Sigmoid colon (tissue), 4 donors: Measurements from ENCODE around the gene TUBGCP6.

ENCODE experiments used
- EP300 ChIP-seq, 4 donors: sonication (generic); formaldehyde crosslinking; IDR thresholded peaks; one replicate each; pipeline ENCODE4 v1.6.1; 2017; ENCODE audit warnings: antibody characterized with exemption in 4 of 4
- POLR2A ChIP-seq, 2 donors: fragments of 450-650 bp; IDR thresholded peaks; one replicate each; pipeline ENCODE4 v1.6.1; 2016; ENCODE audit warnings: antibody characterized with exemption in 2 of 2, mild to moderate bottlenecking in 2 of 2, moderate library complexity in 2 of 2
- POLR2AphosphoS5 ChIP-seq, 4 donors: sonication (generic); formaldehyde crosslinking; IDR thresholded peaks; one replicate each; pipeline ENCODE4 v1.6.1; 2017; ENCODE audit warnings: antibody characterized with exemption in 4 of 4
- TF ChIP-seq, protein P1 (sequence below), 4 experiments: fragments of 450-650 bp in 3 of 4; fragments of 200-600 bp in 1 of 4; IDR thresholded peaks; one replicate each; pipeline ENCODE4 v1.5.1; 2016 to 2019; ENCODE audit warnings: antibody characterized with exemption in 4 of 4, mild to moderate bottlenecking in 3 of 4, moderate library complexity in 2 of 4

DNA sequence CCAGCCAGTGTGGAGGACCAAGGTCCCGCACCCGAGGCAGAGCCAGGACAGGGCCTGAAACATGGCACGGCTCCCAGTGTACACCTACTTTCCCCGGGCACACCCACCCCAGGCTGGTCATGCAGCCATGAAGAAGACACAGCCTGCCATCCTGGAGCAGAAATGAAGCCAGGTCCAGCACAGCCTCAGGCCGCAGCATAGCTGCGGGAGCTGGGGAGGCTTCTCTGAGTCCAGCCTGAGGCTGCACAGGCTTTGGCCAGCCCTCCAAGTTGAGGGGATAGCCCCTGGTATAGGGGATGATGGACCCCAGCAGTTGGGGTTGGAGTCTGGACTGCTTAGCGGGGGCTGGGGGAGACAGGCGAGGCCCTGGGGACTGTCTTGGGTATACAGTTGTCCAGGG lies 9.1 kb upstream of the TUBGCP6 start:
- TF ChIP-seq POLR2A (IDR thresholded peaks at IDR 0.05), result no peak
- TF ChIP-seq POLR2AphosphoS5 (IDR thresholded peaks at IDR 0.05), result no peak
- TF ChIP-seq, protein P1, sequence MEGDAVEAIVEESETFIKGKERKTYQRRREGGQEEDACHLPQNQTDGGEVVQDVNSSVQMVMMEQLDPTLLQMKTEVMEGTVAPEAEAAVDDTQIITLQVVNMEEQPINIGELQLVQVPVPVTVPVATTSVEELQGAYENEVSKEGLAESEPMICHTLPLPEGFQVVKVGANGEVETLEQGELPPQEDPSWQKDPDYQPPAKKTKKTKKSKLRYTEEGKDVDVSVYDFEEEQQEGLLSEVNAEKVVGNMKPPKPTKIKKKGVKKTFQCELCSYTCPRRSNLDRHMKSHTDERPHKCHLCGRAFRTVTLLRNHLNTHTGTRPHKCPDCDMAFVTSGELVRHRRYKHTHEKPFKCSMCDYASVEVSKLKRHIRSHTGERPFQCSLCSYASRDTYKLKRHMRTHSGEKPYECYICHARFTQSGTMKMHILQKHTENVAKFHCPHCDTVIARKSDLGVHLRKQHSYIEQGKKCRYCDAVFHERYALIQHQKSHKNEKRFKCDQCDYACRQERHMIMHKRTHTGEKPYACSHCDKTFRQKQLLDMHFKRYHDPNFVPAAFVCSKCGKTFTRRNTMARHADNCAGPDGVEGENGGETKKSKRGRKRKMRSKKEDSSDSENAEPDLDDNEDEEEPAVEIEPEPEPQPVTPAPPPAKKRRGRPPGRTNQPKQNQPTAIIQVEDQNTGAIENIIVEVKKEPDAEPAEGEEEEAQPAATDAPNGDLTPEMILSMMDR (IDR thresholded peaks at IDR 0.05), result no peak
- no peak for TF ChIP-seq EP300 (IDR thresholded peaks at IDR 0.05)
